Measurements from ENCODE around the gene GPR45. TPM values are rescaled to one million over a fixed set of nuclear protein-coding genes. Genes with fewer than 3 reads are reported as not detected.

GPR45 gene
- total RNA-seq, 1 donor from 2014 or later: not detected

DNA sequence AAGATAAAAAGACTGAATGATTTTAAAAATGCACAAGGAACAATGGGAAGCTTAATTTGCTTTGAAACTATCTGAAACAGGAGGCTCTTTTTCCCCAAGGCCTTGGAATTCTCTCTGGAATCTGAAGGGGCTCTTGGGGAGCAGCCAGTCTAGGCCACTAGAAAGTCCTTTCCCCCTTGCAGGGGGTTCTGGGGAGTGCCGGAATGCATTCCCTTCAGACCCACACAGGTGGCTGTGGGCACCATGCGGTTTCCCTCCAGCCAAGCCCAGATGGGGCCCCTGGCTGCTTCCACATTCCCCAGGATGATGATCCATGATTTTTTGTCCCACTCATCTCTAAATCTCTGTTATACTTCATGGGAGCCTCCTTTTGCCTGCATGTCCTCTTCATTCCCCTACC, 10.7 kb downstream of the GPR45 start:
- intact Hi-C loops (cut with micrococcal nuclease): no loop called here

- intact Hi-C loops (cut with micrococcal nuclease): no loop called here
Measured at GRCh38 chr2:105254531-105255210, 13.1 kb downstream of the GPR45 start.

DNA sequence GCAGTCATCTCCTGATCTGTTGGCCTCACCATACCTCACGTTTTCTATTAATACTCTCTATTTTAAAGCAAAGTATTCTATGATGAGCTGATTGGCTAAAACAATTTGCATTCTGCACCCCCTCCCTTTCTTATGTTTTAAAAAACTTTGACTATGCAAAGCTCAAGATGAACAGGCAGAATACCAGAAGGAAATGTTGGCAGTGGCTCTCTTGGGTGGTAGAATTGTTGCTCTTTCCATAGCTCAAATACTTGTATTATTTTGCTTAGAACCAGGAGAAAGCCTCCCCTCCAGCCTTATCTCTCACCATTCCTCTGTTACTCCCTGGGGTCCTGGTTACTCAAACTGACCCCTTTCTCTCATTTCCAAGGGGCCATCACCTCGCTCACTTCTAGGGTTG, 14.4 kb downstream of the GPR45 start:
- intact Hi-C loops (cut with micrococcal nuclease): no loop called here

DNA sequence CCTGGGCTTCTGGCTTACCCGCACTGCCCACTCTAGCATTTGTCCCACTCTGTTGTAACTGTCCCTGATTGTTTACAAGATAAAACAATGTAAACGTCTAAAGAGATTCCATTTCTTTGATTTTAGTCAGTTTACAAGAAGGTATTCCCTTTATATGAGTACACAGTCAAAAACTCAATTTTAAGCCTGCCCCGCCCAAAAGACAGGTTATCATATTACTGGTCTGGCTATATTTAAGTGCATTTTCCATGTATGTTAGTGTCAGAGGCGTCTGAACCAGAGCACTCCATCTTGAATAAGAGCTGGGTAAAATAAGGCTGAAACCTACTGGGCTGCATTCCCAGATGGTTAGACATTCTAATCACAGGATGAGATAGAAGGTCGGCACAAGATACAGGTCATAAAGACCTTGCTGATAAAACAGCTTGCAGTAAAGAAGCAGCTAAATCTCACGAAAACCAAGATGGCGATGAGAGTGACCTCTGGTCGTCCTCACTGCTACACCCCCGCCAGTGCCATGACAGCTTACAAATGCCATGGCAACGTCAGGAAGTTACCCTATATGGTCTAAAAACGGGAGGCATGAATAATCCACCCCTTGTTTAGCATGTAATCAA, 15.0 kb downstream of the GPR45 start:
- intact Hi-C loops (cut with micrococcal nuclease): no loop called here

DNA sequence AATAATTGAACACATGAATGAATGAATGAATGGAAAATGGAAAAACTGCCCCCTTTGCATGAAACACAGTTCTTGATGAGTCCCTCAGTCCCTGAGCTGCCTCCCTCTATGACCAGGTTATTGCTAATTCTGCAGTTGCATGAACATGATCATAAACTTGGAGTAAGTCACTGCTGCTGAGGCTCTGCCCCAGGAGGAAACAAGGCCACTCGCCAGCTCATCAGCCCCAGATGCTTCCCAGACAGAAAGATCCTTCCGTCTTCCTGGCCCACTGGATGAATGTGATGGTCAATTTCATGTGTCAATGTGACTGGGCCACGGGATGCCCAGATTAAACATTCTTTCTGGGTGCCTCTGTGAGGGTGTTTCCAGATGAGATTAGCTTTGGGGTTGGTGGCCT, 16.4 kb downstream of the GPR45 start:
- intact Hi-C loops (cut with micrococcal nuclease): no loop called here

DNA sequence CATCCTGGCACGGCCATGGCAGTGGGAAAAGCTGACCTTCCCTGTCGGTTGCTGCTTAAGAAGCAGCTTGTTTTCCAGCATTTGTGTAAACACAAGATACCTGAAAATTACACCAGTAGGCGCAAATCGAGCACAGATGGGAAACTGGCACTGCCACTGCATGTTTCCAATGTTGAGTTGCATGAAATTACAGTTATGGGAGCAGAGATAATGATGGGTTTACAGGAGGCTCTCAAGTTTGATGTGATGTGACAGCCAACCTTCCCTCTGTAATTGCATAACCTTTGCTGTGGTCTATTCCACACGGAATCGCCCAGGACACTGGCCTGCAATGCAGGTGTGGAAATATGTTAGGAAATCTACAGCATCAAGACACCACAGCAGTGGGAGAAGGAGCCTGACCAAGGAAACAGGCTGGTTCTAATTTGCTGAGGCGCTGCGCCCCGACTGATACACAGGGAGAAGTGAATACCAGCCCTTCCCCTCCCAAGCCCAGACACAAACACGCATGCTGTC, 17.4 kb downstream of the GPR45 start:
- intact Hi-C loops (cut with micrococcal nuclease): no loop called here

- intact Hi-C loops (cut with micrococcal nuclease): no loop called here
Measured at GRCh38 chr2:105261061-105261460, 19.5 kb downstream of the GPR45 start.

DNA sequence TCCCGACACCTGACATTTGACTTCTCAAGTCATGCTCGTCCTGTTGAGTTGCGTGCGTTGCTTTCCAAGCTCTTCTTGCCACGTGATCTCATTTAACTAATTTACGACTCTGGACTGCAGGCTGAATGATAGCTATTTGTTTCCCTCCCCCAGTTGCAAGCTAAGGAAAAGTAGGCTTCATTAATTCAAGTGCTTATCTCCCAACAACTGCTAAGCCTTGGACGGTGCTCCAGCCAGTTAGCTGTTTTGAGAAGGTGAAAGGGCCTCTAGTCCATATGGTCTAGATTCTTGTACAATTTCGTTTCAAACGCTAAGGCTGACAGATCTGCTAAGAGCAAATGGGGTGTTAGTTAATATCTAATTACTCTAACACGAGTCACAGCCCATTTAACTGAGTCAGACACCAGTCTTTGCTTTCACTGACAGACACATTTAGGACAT, 21.1 kb downstream of the GPR45 start:
- intact Hi-C loops (cut with micrococcal nuclease): no loop called here

DNA sequence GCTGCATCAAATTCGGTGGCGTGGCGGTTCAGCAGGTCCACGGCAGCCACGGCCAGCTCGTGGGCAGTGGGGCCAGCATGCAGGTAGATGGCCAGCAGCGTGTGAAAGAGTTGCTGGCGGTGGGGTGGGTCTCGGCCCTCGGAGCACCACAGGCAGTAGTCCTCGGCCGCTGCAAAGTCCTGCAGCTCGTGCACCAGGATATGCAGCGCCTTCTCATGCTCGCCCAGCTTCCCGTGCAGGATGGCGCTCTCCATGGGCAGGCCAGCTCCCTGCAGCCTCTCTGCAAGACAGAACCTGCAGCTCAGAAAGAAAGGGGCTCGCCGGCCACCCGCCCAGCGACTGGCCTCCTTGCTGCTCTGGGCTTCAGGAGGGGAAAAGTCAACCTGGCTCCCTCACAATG, 27.9 kb downstream of the GPR45 start:
- intact Hi-C loops (cut with micrococcal nuclease): no loop called here

- intact Hi-C loops (cut with micrococcal nuclease): no loop called here
Measured at GRCh38 chr2:105271393-105272045, 30.0 kb downstream of the GPR45 start.

- intact Hi-C loops (cut with micrococcal nuclease): no loop called here
Measured at GRCh38 chr2:105272176-105272575, 30.6 kb downstream of the GPR45 start.

DNA sequence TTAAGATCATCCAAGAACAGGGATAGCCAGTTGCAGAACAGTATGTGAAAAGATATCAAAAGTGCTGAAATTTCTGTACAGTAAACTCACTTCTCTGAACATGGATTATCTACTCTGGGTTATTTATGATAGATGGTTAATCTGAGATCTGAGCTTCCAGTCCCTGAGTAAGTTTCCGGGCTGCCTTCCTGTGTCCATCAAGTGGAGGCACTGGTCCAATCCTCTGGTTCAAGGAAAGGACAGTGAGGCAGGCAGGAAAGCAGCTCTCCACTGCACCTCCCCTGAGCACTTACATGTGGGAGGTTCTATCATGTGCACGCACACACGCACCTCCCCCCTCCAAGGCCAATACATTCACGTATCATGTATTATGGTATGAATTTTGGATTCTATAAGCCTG, 32.5 kb downstream of the GPR45 start:
- intact Hi-C loops (cut with micrococcal nuclease): no loop called here

DNA sequence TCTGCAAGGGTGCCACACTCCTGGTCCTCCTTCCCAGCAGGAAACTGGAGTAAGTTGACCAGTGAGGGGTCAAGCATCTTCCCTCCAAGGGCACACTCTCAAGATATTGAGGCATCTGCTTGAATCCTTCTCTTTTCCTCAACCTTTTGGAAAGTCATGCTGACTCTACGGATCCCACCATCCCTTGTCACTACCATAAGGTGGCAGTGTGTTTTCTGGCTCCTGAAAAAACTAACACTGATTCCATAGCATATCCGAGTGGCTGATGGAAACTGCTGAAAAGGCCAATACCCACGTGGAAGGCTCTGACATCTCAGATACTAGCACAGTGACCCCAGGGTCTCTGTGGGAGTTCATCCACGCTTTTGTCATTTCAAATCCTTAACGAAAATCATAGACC, 37.1 kb downstream of the GPR45 start:
- intact Hi-C loops (cut with micrococcal nuclease): no loop called here

- intact Hi-C loops (cut with micrococcal nuclease): no loop called here
Measured at GRCh38 chr2:105279126-105279525, 37.6 kb downstream of the GPR45 start.

DNA sequence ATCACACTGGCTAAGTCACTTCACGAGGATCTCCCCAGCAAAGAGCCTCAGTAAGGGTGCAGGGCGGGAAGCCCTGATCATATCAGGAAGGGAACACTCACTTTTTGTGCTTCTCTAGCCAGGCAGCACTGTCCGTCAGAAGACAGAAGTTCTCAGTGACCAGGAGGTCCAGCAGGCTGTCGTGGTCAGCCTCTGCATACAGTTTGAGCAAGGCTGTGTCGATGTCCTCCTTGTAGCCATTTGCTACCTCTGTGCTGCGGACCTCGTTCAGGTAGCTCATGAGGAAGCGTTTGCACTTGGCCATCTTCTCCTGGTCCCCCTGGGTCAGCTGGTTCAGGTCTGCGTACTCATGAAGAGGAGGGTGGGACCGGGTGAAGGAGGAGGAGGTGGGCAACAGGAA, 38.7 kb downstream of the GPR45 start:
- intact Hi-C loops (cut with micrococcal nuclease): no loop called here

DNA sequence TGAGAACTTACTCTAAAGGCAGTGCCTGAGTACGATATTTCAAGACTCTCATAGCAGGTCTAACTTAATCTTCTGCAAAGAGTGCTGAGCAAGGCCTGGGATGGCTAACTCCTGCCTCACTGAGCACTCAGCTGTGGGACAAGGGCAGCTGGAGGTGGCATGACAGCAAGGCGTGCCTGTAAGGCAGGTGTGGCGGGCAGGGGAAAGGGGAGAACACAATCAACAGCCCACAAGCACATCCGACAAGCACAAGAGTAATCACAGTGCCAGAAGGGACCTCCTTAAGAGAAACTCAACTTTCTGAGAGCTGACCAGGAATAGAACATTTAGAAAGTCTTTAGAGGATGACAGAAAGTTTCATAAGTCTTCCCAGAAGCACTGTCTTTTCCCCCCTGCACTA, 42.0 kb downstream of the GPR45 start:
- intact Hi-C loops (cut with micrococcal nuclease): no loop called here

GRCh38 chr2:105287692-105288091, 46.1 kb downstream of the GPR45 start:
- intact Hi-C loops (cut with micrococcal nuclease): loop anchor here (2.0 kb wide), 1 partner anchor 233 kb away; no protein-coding TSS in a partner anchor

DNA sequence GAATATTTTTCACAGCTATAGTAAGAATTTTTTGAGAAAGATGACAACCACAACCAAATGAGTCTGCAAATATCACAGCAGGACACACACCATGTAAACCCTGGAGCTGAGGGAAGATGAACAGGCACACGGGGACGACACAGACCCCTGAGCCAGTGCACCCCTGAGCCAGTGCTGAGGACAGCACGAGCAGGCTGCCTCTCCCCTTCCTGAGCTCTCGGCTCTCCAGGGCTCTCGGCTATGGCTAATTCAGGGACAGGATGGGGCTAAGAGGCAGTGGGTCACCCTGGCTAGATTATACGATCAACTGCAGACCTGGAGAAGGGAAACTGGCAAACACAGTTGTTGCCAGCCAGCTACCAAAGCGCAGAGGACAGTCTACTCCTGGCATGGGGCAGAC, 46.6 kb downstream of the GPR45 start:
- intact Hi-C loops (cut with micrococcal nuclease): no loop called here

DNA sequence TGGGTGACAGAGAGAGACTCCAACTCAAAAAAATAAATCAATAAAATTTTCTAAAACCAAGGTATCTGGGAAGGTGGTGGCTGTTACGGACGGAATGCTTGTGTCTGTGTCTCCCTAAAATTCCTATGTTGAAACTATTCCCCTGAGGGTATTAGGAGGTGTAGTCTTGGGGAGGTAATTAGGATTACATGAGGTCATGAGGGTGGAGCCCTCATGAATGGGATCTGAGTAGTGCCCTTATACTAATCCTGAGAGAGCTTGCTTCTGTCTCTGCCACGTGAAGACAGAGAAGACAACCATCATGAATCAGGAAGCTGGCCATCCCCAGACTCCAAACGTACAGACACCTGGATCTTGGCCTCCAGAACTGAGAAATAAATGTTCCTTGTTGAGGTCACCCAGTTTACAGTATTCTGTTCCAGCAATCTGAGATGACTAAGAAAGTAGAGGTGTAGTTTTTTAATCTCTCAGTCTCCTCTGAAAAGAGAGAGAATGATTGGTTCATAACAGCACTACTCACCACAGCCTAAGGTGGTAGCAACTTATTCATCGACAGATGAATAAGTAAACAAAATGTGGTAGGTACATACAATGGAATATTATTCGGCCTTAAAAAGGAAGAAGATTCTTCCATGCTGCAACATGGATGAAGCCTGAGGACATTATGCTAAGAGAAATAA, 49.6 kb downstream of the GPR45 start:
- intact Hi-C loops (cut with micrococcal nuclease): no loop called here

GRCh38 chr2:105291981-105292380, 50.4 kb downstream of the GPR45 start:
- intact Hi-C loops (cut with micrococcal nuclease): no loop called here
